AG04450 (cell line): ENCODE measurements around the gene B9D2. TPM values are rescaled to one million over a fixed set of nuclear protein-coding genes. Genes with fewer than 3 reads are reported as not detected.
A peak's percentile ranks its signal among the peaks of the same experiment; 100 is the strongest.
"Not testable (repeated sequence)": the region's sequence is repeated elsewhere in the genome, so short reads cannot be mapped to it uniquely, and the experiment has no call there.

ENCODE experiments used
- CTCF ChIA-PET: fragments of 300-600, 350-600 bp; formaldehyde crosslinking; extraction: SDS; loops from one replicate; lab custom pipeline; 2022; ENCODE audit warnings: antibody characterized with exemption, inconsistent platforms; lab: Charles Lee
- POLR2A ChIA-PET: fragments of 350-600 bp; formaldehyde crosslinking; extraction: SDS; loops from one replicate; lab custom pipeline; 2021; ENCODE audit warnings: antibody characterized with exemption, inconsistent platforms; lab: Yijun Ruan, JAX
- DNase-seq: peaks from one replicate; pipeline ENCODE4 v3.0.0-alpha.2; 2011; ENCODE audit warnings: low read depth, low spot score
- H3K27ac ChIP-seq: one replicate; pipeline ENCODE4 v1.5.1; 2012; ENCODE audit warnings: low read depth, low read length, control low read depth
- H3K27me3 ChIP-seq: one replicate; pipeline ENCODE4 v1.6.0; 2012; ENCODE audit warnings: low read length; ENCODE audit not compliant: control insufficient read depth, insufficient read depth
- H3K4me3 ChIP-seq: 2 replicates; pipeline ENCODE4 v1.5.1; 2011; ENCODE audit warnings: mild to moderate bottlenecking, low read depth, low read length, control low read depth
- H3K9me3 ChIP-seq: 2 replicates; pipeline ENCODE4 v1.5.1; 2012; ENCODE audit warnings: low read length; ENCODE audit not compliant: control insufficient read depth, insufficient read depth
- polyA plus RNA-seq: library from polyadenylated mRNA; depleted of rRNA; stranded (reverse); fragments of >200 nt; gene quantifications from 2 replicates; pipeline ENCODE4 v1.2.3, GENCODE V29; 2011
- TF ChIP-seq, protein P1 (sequence below): IDR thresholded peaks from 2 replicates; pipeline ENCODE4 v1.5.1; 2011; ENCODE audit warnings: low read depth, low read length, control low read depth, inconsistent platforms

The B9D2 gene
- polyA plus RNA-seq, 1 experiment = 3.9 TPM

DNA sequence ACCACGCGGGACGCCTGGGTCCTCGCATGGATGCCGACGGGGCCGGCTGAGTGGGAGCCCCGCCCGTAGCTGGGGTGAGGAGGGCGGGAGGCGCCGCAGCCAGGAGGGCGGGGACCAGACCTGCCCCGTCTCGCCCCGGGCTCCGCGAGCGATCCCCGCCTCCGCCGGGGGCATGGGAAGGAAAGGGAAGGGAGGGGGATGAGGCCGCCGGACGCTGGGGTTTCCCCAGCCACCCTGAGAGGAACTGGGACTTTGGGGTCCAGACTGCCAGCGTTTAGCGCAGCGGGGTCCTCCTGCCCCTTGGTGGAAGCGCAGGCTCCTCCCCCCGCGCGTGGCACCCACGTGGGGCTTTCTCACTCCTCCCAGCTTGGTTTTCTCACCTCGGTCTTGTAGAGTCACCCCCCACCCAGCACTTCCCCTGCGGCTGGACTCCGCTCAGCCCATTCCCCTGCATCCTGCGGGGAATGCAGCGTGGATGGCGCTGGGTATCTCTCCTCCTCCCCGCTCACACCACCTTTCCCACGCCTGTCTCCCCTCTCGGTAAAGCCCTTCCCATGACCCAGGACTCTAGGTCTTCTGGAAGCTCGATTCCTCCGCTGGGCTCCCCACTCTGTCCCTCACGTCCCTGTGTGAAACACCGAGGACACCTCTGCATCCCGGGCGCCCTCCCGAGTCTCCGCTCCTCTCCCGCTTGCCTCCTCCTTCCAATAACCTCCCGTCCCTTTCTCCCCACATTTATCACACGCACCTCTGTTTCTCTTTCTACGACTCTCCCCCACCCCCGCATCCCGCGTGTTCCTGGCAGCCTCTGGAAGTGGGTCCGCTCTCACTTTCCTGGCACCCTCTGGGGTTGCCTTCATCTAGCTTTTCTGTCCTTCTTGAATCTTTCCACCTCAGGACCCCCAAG is 12.4 kb downstream of the B9D2 start:
- Histone ChIP-seq H3K27me3 (no peaks in the 10 kb centered on the region), H3K4me3 (peak overlapping the region; percentile 91), H3K9me3 (no peaks in the 10 kb centered on the region; the same call in 1 of the 2 replicates), H3K27ac (peak overlapping the region; percentile 21)
- TF ChIP-seq, protein P1, sequence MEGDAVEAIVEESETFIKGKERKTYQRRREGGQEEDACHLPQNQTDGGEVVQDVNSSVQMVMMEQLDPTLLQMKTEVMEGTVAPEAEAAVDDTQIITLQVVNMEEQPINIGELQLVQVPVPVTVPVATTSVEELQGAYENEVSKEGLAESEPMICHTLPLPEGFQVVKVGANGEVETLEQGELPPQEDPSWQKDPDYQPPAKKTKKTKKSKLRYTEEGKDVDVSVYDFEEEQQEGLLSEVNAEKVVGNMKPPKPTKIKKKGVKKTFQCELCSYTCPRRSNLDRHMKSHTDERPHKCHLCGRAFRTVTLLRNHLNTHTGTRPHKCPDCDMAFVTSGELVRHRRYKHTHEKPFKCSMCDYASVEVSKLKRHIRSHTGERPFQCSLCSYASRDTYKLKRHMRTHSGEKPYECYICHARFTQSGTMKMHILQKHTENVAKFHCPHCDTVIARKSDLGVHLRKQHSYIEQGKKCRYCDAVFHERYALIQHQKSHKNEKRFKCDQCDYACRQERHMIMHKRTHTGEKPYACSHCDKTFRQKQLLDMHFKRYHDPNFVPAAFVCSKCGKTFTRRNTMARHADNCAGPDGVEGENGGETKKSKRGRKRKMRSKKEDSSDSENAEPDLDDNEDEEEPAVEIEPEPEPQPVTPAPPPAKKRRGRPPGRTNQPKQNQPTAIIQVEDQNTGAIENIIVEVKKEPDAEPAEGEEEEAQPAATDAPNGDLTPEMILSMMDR = no peak
- ChIA-PET POLR2A (interaction anchor here (0.6 to 3.0 kb wide), 7 partner anchors 14 to 53 kb away, joined by 3 to 43 read pairs (median 4); partner anchors contain the start of genes CCDC97 and TMEM91), CTCF (interaction anchor here (0.5 to 2.8 kb wide), 7 partner anchors 9 to 61 kb away, joined by 3 to 16 read pairs (median 4); partner anchors contain the start of gene B9D2)
- DNase-seq = no peak

DNA sequence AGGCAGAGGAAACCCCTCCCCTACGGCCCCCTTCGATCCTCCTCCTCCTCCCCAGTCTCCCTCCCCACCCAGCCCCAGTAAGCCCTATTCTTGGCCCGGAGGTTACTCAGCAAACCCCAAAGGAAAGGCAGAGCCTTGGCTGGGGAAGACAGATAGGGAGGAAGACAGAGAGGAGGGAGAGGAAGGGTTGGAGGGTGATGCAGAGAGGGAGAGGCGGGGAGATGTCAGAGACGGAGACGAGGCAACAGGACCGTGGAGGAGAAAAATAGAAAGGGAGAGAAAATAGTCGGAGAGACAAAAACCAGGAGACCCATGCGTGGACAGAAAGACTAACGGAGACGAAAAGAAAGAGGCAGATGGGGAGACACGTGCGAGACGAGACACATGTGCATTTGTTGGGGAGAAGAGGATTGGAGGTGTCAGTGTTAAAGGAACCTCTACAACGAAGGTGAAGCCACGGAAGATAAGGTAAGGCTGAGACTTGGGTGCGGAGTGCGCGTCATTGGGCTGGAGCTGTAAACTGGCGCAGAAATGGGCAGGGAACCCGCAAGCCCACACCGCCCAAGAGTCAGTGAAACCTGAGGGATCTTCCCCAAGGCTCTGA is 13.1 kb downstream of the B9D2 start:
- TF ChIP-seq, protein P1 = no peak
- no peak overlapping the region for H3K27ac ChIP-seq
- ChIA-PET CTCF (interaction anchor here (2.8 kb wide), 1 partner anchor 29 kb away, joined by 14 read pairs; no protein-coding TSS in a partner anchor), POLR2A (interaction anchor here (0.6 to 3.0 kb wide), 5 partner anchors 9 to 40 kb away, joined by 3 to 43 read pairs (median 4); no protein-coding TSS in a partner anchor)
- no peaks in the 10 kb centered on the region for H3K27me3 ChIP-seq
- DNase-seq = no peak
- peak overlapping the region; percentile 91 for H3K4me3 ChIP-seq
- H3K9me3 ChIP-seq = no peaks in the 10 kb centered on the region; the same call in 1 of the 2 replicates

DNA sequence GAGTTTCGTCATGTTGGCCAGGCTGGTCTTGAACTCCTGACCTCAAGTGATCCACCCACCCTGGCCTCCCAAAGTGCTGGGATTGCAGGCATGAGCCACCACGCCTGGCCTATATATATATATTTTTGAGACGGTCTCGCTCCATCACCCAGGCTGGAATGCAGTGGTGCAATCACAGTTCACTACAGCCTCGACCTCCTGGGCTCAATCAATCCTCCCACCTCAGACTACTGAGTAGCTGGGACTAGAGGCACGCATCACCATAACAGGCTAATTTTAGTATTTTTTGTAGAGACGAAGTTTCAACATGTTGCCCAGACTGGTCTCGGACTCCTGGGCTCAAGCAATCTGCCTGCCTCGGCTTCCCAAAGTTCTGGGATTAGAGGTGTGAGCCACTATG is 17.0 kb downstream of the B9D2 start:
- POLR2A ChIA-PET, H3K9me3 ChIP-seq, H3K4me3 ChIP-seq, H3K27me3 ChIP-seq, H3K27ac ChIP-seq, DNase-seq: not testable (repeated sequence)
- CTCF ChIA-PET = interaction anchor here (0.6 to 1.0 kb wide), 3 partner anchors 16 to 548 kb away, joined by 3 to 7 read pairs (median 3); no protein-coding TSS in a partner anchor

DNA sequence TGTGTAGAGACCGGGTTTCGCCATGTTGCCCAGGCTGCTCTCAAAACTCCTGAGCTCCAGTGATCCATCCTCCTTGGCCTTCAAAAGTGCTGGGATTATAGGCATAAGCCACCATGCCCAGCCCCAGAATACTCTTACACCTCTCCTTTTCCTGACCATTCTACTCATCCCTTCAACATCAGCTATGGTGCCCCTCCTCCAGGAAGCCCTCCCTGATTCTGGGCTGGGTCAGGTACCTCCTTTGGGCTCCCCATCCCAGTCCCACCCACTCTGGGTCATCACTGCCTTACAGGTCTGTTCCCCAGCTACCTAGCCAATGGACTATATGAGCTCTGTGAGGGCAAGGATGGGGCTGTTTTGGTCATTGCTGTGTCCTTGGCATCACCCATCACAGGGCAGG is 19.8 kb downstream of the B9D2 start:
- no peak overlapping the region for H3K27ac ChIP-seq
- no peaks in the 10 kb centered on the region; the same call in 1 of the 2 replicates for H3K9me3 ChIP-seq
- POLR2A ChIA-PET = no interaction called here
- TF ChIP-seq, protein P1 = no peak
- no peaks in the 10 kb centered on the region for H3K27me3 ChIP-seq
- DNase-seq = no peak
- H3K4me3 ChIP-seq = no peak overlapping the region
- CTCF ChIA-PET = no interaction called here

DNA sequence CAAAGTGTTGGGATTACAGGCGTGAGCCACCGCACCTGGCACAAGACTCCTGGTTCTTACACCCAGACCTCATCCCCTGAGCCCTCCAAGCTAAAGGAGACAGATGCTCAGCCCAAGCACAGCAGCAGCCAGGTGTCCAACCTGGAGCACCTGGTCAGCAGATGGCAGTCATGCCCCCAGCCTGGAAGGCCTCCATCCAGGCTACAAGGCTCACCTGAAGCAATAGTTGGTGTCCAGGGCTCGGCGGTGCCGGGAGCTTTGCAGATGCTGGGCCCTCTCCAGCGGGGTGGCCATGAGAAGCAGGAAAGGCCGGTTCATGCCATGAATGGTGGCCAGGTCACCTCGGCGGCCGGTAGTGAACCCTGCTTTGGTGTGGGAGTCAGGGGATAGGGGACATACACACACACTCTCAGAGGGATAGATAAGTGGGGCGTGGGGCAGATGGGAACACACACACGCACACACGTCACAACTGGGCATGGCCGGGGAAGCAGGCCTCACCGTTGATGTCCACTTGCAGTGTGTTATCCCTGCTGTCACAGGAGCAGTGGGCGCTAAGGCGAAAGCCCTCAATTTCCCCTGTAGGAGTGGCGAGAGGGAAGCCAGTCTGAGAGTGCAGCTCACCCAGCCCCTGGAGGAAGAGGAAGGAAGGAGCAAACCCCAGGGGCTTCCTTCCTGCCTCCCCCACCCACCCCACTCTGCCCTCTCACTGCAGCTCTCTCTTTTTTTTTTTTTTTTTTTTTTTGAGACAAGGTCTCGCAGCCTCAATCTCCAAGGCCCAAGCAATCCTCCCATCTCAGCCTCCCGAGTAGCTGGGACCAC is 22.1 kb downstream of the B9D2 start:
- CTCF ChIA-PET = interaction anchor here (0.6 to 1.4 kb wide), 3 partner anchors 10 to 20 kb away, joined by 3 to 4 read pairs (median 3); no protein-coding TSS in a partner anchor
- Histone ChIP-seq H3K4me3 (no peak overlapping the region), H3K27ac (no peak overlapping the region), H3K27me3 (no peaks in the 10 kb centered on the region), H3K9me3 (no peaks in the 10 kb centered on the region; the same call in 1 of the 2 replicates)
- TF ChIP-seq, protein P1 = no peak
- no peak for DNase-seq
- POLR2A ChIA-PET = interaction anchor here (0.8 kb wide), 1 partner anchor 11 kb away, joined by 7 read pairs; no protein-coding TSS in a partner anchor
